DOHH2 (cell line): ENCODE data around the gene ANXA2.

Experiments
- H3F3A ChIP-seq: fragments of 200-600 bp; sonication (generic), shearing (Covaris generic); 2 replicates; pipeline ENCODE4 v1.6.0; 2016; ENCODE audit warnings: antibody characterized with exemption, mild to moderate bottlenecking; ENCODE audit not compliant: control insufficient read depth, insufficient read depth
- H3K27ac ChIP-seq: fragments of 200-600 bp; sonication (generic); 2 replicates; pipeline ENCODE4 v1.5.1; 2014; ENCODE audit warnings: low read depth, mild to moderate bottlenecking, low read length, moderate library complexity
- H3K27me3 ChIP-seq: fragments of 200-600 bp; sonication (generic); 2 replicates; pipeline ENCODE4 v1.6.1; 2014; ENCODE audit warnings: mild to moderate bottlenecking, low read length, mixed read lengths; ENCODE audit not compliant: control insufficient read depth
- H3K36me3 ChIP-seq: fragments of 200-600 bp; sonication (generic); 2 replicates; pipeline ENCODE4 v1.6.1; 2014; ENCODE audit warnings: mild to moderate bottlenecking, low read length, moderate library complexity, mixed read lengths; ENCODE audit not compliant: control insufficient read depth
- H3K4me1 ChIP-seq: fragments of 200-600 bp; sonication (generic); 2 replicates; pipeline ENCODE4 v1.6.1; 2014; ENCODE audit warnings: mild to moderate bottlenecking, low read length, mixed read lengths; ENCODE audit not compliant: control insufficient read depth
- H3K4me2 ChIP-seq: fragments of 200-600 bp; sonication (generic); 2 replicates; pipeline ENCODE4 v1.6.0; 2014; ENCODE audit warnings: mild to moderate bottlenecking, low read length, moderate library complexity
- H3K4me3 ChIP-seq: fragments of 200-600 bp; sonication (generic); 2 replicates; pipeline ENCODE4 v1.5.1; 2014; ENCODE audit warnings: mild to moderate bottlenecking, low read length, mixed read lengths
- H3K79me2 ChIP-seq: fragments of 200-600 bp; sonication (generic); 2 replicates; pipeline ENCODE4 v1.6.1; 2014; ENCODE audit warnings: mild to moderate bottlenecking, low read length, mixed read lengths; ENCODE audit not compliant: control insufficient read depth
- H3K9me2 ChIP-seq: fragments of 200-600 bp; sonication (generic); replicated peaks from 2 replicates; pipeline ENCODE4 v1.6.1; 2014; ENCODE audit warnings: mild to moderate bottlenecking, low read length, mixed read lengths; ENCODE audit not compliant: control insufficient read depth
- H3K9me3 ChIP-seq: fragments of 200-600 bp; sonication (generic); 2 replicates; pipeline ENCODE4 v1.6.1; 2014; ENCODE audit warnings: antibody characterized with exemption, low read length, mixed read lengths; ENCODE audit not compliant: control insufficient read depth, insufficient read depth
- H4K20me1 ChIP-seq: fragments of 200-600 bp; sonication (generic); 2 replicates; pipeline ENCODE4 v1.6.0; 2014; ENCODE audit warnings: low read depth, mild to moderate bottlenecking, antibody characterized with exemption, low read length, moderate library complexity; ENCODE audit not compliant: control insufficient read depth, insufficient read depth
- EZH2phosphoT487 ChIP-seq: fragments of 200-600 bp; sonication (generic); IDR thresholded peaks from 2 replicates; pipeline ENCODE4 v1.6.1; 2017; ENCODE audit warnings: borderline replicate concordance, mild to moderate bottlenecking, antibody characterized with exemption, low read length, moderate library complexity, mixed read lengths
- TF ChIP-seq, protein P1 (sequence below): fragments of 200-600 bp; sonication (generic); IDR thresholded peaks from one replicate; pipeline ENCODE4 v1.5.1; 2014; ENCODE audit warnings: antibody characterized with exemption, mild to moderate bottlenecking, low read depth, low read length; ENCODE audit not compliant: poor library complexity, severe bottlenecking

Gene ANXA2

GRCh38 chr15:60313906-60314305 lies 83.9 kb downstream of the ANXA2 start:
- Histone ChIP-seq H3K4me2 (no peak overlapping the region), H3K9me3 (no peaks in the 10 kb centered on the region), H3K36me3 (no peaks in the 10 kb centered on the region), H3K27me3 (no peaks in the 10 kb centered on the region), H3K9me2 (no peaks in the 10 kb centered on the region), H3K4me3 (no peak overlapping the region), H3K4me1 (no peaks in the 10 kb centered on the region), H3K27ac (no peak overlapping the region), H3K79me2 (no peaks in the 10 kb centered on the region), H4K20me1 (no peaks in the 10 kb centered on the region), H3F3A (no peaks in the 10 kb centered on the region)
- no peak for TF ChIP-seq EZH2phosphoT487
- TF ChIP-seq, protein P1, sequence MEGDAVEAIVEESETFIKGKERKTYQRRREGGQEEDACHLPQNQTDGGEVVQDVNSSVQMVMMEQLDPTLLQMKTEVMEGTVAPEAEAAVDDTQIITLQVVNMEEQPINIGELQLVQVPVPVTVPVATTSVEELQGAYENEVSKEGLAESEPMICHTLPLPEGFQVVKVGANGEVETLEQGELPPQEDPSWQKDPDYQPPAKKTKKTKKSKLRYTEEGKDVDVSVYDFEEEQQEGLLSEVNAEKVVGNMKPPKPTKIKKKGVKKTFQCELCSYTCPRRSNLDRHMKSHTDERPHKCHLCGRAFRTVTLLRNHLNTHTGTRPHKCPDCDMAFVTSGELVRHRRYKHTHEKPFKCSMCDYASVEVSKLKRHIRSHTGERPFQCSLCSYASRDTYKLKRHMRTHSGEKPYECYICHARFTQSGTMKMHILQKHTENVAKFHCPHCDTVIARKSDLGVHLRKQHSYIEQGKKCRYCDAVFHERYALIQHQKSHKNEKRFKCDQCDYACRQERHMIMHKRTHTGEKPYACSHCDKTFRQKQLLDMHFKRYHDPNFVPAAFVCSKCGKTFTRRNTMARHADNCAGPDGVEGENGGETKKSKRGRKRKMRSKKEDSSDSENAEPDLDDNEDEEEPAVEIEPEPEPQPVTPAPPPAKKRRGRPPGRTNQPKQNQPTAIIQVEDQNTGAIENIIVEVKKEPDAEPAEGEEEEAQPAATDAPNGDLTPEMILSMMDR, result no peak

GRCh38 chr15:60307034-60307433 lies 90.8 kb downstream of the ANXA2 start:
- Histone ChIP-seq H3K9me3 (peaks cover 4% of the 10 kb centered on the region; the same call in 1 of the 2 replicates), H4K20me1 (no peaks in the 10 kb centered on the region), H3K9me2 (no peaks in the 10 kb centered on the region), H3K79me2 (no peaks in the 10 kb centered on the region), H3K27me3 (no peaks in the 10 kb centered on the region), H3K36me3 (no peaks in the 10 kb centered on the region), H3K4me3 (no peak overlapping the region), H3K4me1 (no peaks in the 10 kb centered on the region), H3K4me2 (no peak overlapping the region), H3K27ac (no peak overlapping the region), H3F3A (no peaks in the 10 kb centered on the region)
- TF ChIP-seq, protein P1, result no peak
- TF ChIP-seq EZH2phosphoT487, result no peak

DNA sequence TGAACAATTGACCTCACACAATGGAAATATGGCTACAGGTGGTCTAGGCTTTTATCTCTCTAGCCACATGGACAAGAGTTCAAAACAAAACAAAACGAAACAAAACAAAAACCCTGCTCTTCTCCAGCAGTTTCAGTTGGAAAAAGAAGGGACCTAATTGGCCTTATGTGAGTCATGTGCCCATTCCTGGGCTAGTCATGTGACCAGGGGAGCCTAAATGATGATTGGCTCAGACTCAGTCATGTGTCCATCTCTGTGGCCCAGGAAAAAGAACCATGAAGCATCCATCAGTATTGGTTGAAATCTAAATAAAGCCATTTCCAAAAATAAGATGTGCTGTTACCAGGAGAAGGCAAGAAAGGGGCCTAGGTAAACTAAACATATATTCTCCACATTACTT lies 96.8 kb downstream of the ANXA2 start:
- Histone ChIP-seq H3K9me3 (peaks cover 4% of the 10 kb centered on the region; the same call in 1 of the 2 replicates), H3K4me1 (no peaks in the 10 kb centered on the region), H3K79me2 (no peaks in the 10 kb centered on the region), H3F3A (no peaks in the 10 kb centered on the region), H3K9me2 (no peaks in the 10 kb centered on the region), H3K27ac (no peak overlapping the region), H3K4me3 (no peak overlapping the region), H3K4me2 (no peak overlapping the region), H3K27me3 (no peaks in the 10 kb centered on the region), H4K20me1 (no peaks in the 10 kb centered on the region), H3K36me3 (no peaks in the 10 kb centered on the region)
- TF ChIP-seq, protein P1, result no peak
- TF ChIP-seq EZH2phosphoT487, result no peak
